GM12878 (cell line): ENCODE measurements around the gene NEGR1. TPM values are rescaled to one million over a fixed set of nuclear protein-coding genes. Genes with fewer than 3 reads are reported as not detected.

Experiments
- BCL11A ChIP-seq: IDR thresholded peaks from 2 replicates; pipeline ENCODE4 v1.6.1; 2011; ENCODE audit warnings: low read depth, low read length
- CBFB ChIP-seq: IDR thresholded peaks from 2 replicates; pipeline ENCODE4 v1.6.1; 2016; ENCODE audit warnings: antibody characterized with exemption, low read depth
- CHD4 ChIP-seq: fragments of 200-600 bp; sonication (generic); IDR thresholded peaks from 2 replicates; pipeline ENCODE4 v1.6.1; 2016; ENCODE audit warnings: mild to moderate bottlenecking
- HCFC1 ChIP-seq: fragments of 150-350 bp; IDR thresholded peaks from 2 replicates; pipeline ENCODE4 v1.6.1; 2014; ENCODE audit warnings: low read length
- SREBF2 ChIP-seq: IDR thresholded peaks from 2 replicates; pipeline ENCODE4 v1.6.1; 2012; ENCODE audit warnings: mild to moderate bottlenecking, low read length
- STAT1 ChIP-seq: fragments of 450-650 bp; conservative IDR thresholded peaks from 2 replicates; pipeline ENCODE4 v1.6.1; 2014; ENCODE audit warnings: antibody characterized with exemption, mild to moderate bottlenecking
- ZNF217 ChIP-seq: fragments of 450-650 bp; IDR thresholded peaks from 2 replicates; pipeline ENCODE4 v1.6.1; 2017; ENCODE audit warnings: antibody characterized with exemption, mild to moderate bottlenecking
- polyA plus RNA-seq, 11 experiments: library from polyadenylated mRNA; depleted of rRNA in 4 of 11; unstranded in 6 of 11; stranded (reverse) in 5 of 11; fragments of >200 nt; fragmentation: Nextera tagmentation in 4 of 11; fragmentation: Illumina TruSeq in 1 of 11; extraction: Ambion mirVana in 4 of 11; extraction: Trizol in 1 of 11; gene quantifications; 1 replicate in 1 of 11; 2 replicates in 10 of 11; pipeline versions ENCODE4 v1.2.1 to v1.2.3, GENCODE V29; 2011 to 2016; ENCODE audit warnings: inconsistent platforms in 2 of 11, missing spikeins in 2 of 11, low read depth in 1 of 11
- total RNA-seq, 4 experiments: library from RNA; depleted of rRNA in 3 of 4; stranded (reverse); fragments of >200 nt in 3 of 4; fragmentation: Illumina TruSeq in 1 of 4; extraction: Trizol in 1 of 4; gene quantifications; 2 replicates each; pipeline versions ENCODE4 v1.2.1 to v1.2.3, GENCODE V29; 2013 to 2021
- TF ChIP-seq, protein P1 (sequence below): fragments of 450-650 bp; formaldehyde crosslinking; IDR thresholded peaks from 2 replicates; pipeline ENCODE4 v1.5.0; 2022; ENCODE audit warnings: mild to moderate bottlenecking, missing genetic modification characterization
- TF ChIP-seq, protein P2 (sequence below): fragments of 450-650 bp; IDR thresholded peaks from 2 replicates; pipeline ENCODE4 v1.6.1; 2017; ENCODE audit warnings: borderline replicate concordance
- TF ChIP-seq, protein P3 (sequence below): IDR thresholded peaks from 2 replicates; pipeline ENCODE4 v1.6.1; 2012; ENCODE audit warnings: low read depth, low read length, improper control_type of control experiment
- TF ChIP-seq, protein P4 (sequence below): fragments of 450-650 bp; IDR thresholded peaks from 2 replicates; pipeline ENCODE4 v1.6.1; 2017; ENCODE audit warnings: mild to moderate bottlenecking, low read depth, inconsistent platforms; ENCODE audit not compliant: poor library complexity, severe bottlenecking

The NEGR1 gene
- total and polyA plus RNA-seq, 10 of the 15 experiments (the other 5 are each of a cell fraction or from before 2014, with no cell fraction given) = under 0.01 to 0.03 (median 0.01) TPM; not detected in 7

DNA sequence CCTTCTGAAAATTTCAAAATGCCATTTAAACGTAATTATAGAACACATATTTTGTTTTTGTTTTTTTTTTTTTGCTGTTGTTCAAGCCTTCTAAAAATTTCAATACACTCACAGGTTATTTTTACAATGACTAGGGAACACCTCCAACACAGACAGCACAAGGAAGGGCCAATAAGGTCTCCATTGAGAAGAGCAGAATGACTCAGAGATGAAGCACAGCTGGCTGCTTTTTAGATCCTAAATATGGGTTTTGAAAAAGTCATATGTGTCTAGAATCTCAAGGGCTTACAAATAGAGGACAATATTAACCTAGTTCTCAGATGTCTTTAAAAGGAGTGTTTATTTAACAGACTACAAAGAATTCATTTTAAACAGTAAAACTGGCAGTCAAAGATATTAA is 104.6 kb downstream of the NEGR1 start (continued):
- TF ChIP-seq, protein P1, sequence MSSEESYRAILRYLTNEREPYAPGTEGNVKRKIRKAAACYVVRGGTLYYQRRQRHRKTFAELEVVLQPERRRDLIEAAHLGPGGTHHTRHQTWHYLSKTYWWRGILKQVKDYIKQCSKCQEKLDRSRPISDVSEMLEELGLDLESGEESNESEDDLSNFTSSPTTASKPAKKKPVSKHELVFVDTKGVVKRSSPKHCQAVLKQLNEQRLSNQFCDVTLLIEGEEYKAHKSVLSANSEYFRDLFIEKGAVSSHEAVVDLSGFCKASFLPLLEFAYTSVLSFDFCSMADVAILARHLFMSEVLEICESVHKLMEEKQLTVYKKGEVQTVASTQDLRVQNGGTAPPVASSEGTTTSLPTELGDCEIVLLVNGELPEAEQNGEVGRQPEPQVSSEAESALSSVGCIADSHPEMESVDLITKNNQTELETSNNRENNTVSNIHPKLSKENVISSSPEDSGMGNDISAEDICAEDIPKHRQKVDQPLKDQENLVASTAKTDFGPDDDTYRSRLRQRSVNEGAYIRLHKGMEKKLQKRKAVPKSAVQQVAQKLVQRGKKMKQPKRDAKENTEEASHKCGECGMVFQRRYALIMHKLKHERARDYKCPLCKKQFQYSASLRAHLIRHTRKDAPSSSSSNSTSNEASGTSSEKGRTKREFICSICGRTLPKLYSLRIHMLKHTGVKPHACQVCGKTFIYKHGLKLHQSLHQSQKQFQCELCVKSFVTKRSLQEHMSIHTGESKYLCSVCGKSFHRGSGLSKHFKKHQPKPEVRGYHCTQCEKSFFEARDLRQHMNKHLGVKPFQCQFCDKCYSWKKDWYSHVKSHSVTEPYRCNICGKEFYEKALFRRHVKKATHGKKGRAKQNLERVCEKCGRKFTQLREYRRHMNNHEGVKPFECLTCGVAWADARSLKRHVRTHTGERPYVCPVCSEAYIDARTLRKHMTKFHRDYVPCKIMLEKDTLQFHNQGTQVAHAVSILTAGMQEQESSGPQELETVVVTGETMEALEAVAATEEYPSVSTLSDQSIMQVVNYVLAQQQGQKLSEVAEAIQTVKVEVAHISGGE (CRISPR knock-in tag) = no peak
- TF ChIP-seq, protein P2, sequence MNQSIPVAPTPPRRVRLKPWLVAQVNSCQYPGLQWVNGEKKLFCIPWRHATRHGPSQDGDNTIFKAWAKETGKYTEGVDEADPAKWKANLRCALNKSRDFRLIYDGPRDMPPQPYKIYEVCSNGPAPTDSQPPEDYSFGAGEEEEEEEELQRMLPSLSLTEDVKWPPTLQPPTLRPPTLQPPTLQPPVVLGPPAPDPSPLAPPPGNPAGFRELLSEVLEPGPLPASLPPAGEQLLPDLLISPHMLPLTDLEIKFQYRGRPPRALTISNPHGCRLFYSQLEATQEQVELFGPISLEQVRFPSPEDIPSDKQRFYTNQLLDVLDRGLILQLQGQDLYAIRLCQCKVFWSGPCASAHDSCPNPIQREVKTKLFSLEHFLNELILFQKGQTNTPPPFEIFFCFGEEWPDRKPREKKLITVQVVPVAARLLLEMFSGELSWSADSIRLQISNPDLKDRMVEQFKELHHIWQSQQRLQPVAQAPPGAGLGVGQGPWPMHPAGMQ = no peak
- TF ChIP-seq STAT1 = no peak
- TF ChIP-seq ZNF217 = no peak
- TF ChIP-seq CBFB = no peak
- TF ChIP-seq BCL11A = no peak
- TF ChIP-seq, protein P3, sequence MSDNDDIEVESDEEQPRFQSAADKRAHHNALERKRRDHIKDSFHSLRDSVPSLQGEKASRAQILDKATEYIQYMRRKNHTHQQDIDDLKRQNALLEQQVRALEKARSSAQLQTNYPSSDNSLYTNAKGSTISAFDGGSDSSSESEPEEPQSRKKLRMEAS = no peak
- TF ChIP-seq, protein P4, sequence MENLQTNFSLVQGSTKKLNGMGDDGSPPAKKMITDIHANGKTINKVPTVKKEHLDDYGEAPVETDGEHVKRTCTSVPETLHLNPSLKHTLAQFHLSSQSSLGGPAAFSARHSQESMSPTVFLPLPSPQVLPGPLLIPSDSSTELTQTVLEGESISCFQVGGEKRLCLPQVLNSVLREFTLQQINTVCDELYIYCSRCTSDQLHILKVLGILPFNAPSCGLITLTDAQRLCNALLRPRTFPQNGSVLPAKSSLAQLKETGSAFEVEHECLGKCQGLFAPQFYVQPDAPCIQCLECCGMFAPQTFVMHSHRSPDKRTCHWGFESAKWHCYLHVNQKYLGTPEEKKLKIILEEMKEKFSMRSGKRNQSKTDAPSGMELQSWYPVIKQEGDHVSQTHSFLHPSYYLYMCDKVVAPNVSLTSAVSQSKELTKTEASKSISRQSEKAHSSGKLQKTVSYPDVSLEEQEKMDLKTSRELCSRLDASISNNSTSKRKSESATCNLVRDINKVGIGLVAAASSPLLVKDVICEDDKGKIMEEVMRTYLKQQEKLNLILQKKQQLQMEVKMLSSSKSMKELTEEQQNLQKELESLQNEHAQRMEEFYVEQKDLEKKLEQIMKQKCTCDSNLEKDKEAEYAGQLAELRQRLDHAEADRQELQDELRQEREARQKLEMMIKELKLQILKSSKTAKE = no peak
- TF ChIP-seq CHD4 = no peak
- TF ChIP-seq HCFC1 = no peak
- no peak for TF ChIP-seq SREBF2
